ENCODE data around the gene AMER1.
"Not testable (repeated sequence)": the region's sequence is repeated elsewhere in the genome, so short reads cannot be mapped to it uniquely, and the experiment has no call there.

The AMER1 gene

DNA sequence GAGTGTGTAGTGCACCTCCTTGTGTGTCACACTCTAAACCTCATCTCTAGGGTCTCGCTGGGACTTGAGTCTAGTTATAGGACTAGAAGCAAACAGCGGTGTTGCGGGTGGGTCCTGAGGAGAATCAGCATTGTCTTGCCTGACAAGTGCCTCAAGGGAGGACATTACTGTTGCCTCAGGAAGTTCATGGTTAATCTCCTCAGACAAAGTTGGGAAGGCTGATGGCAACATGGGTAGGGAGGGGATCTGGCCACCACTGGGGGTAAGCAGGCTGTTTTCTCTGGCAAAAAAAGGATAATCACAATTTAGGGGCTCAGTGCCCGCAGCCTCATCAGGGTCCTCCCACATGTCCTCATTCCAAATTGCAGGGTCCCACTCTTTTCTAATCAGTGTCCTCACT is 12.5 kb upstream of the AMER1 start:
- Histone ChIP-seq H4K20me1 (ENCODE audit: insufficient read depth, low read length, poor library complexity, severe bottlenecking) (no peaks in the 10 kb centered on the region), H2AFZ (ENCODE audit: low read length) (no peak overlapping the region), H3K9me2 (replicated peaks; ENCODE audit: low read depth, low read length) (no peaks in the 10 kb centered on the region), H3K4me2 (ENCODE audit: low read depth, low read length, poor library complexity, severe bottlenecking) (no peak overlapping the region), H3K4me1 (ENCODE audit: insufficient read depth, low read length, poor library complexity, severe bottlenecking) (no peaks in the 10 kb centered on the region), H3F3A (ENCODE audit: low read depth) (no peaks in the 10 kb centered on the region), H3K79me2 (ENCODE audit: insufficient read depth, low read length) (no peaks in the 10 kb centered on the region), H3K36me3 (ENCODE audit: insufficient read depth, low read length) (no peaks in the 10 kb centered on the region), H3K4me3 (ENCODE audit: low read length, poor library complexity, severe bottlenecking) (no peak overlapping the region), H3K9ac (ENCODE audit: low read depth, low read length, poor library complexity, severe bottlenecking) (no peak overlapping the region), H3K9me3 (ENCODE audit: insufficient read depth, low read depth, low read length) (no peaks in the 10 kb centered on the region), H3K27me3 (ENCODE audit: insufficient read depth, low read length, poor library complexity, severe bottlenecking) (no peaks in the 10 kb centered on the region)
- TF ChIP-seq, protein P1, sequence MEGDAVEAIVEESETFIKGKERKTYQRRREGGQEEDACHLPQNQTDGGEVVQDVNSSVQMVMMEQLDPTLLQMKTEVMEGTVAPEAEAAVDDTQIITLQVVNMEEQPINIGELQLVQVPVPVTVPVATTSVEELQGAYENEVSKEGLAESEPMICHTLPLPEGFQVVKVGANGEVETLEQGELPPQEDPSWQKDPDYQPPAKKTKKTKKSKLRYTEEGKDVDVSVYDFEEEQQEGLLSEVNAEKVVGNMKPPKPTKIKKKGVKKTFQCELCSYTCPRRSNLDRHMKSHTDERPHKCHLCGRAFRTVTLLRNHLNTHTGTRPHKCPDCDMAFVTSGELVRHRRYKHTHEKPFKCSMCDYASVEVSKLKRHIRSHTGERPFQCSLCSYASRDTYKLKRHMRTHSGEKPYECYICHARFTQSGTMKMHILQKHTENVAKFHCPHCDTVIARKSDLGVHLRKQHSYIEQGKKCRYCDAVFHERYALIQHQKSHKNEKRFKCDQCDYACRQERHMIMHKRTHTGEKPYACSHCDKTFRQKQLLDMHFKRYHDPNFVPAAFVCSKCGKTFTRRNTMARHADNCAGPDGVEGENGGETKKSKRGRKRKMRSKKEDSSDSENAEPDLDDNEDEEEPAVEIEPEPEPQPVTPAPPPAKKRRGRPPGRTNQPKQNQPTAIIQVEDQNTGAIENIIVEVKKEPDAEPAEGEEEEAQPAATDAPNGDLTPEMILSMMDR (conservative IDR thresholded peaks at IDR 0.05; ENCODE audit: low read length) = no peak
- no peak for TF ChIP-seq EZH2phosphoT487 (IDR thresholded peaks at IDR 0.05; ENCODE audit: borderline replicate concordance)

DNA sequence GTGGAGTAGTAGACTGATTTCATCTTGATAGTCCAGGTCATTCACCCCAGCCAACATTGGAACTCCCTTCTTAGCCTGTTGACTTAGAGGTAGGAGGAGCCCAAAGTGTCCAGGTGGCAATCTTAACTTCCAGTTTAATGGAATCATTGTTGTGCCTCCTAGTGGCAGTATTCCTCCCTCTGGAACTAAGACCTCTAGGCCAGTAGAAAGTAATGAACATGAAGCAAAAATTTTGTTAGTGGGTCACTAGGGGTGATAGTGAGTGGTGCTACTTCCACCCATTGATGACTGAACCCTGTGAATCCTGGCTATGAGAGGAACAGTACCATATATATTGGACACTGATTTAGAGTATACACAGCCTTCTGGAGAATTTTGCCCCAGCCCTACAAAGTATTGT is 8.5 kb upstream of the AMER1 start:
- H3K27me3 ChIP-seq (ENCODE audit: insufficient read depth, low read length, poor library complexity, severe bottlenecking) = not testable (repeated sequence)

DNA sequence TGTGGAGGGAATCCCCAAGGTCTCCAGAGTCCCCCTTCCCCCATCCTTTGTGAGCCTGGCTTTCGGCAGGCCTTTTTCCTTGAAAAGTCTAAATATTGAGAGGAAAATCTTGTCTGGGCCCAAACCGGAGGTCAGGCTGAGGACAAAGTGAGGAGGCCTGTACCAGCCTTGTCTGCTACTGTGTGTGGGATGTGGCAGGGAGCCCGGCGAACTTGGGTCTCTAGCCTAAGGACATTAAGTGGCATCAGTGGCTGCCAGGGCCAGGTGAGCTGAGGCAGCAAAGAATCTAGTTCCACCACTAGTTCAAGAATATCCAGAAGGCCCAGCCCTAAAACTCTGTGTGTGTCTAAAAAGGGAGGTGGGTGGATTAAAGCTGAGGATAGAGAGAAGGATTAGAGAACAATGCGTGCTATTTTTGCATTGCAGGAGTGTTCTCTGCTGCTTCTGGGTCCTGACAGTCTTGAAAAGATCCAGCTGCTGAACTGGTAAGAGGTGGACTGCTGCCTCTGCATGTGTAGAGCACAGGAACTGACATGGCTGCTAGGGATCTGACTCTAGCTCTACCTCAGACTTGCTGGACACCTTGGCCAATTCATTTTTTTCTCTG is 1.2 kb upstream of the AMER1 start:
- H3K9me2 ChIP-seq (replicated peaks; ENCODE audit: low read depth, low read length) = no peaks in the 10 kb centered on the region
- peaks cover 14% of the 10 kb centered on the region for H3K79me2 ChIP-seq (ENCODE audit: insufficient read depth, low read length)
- H3K9me3 ChIP-seq (ENCODE audit: insufficient read depth, low read depth, low read length) = no peaks in the 10 kb centered on the region
- peak overlapping the region; percentile 84 for H3K4me3 ChIP-seq (ENCODE audit: low read length, poor library complexity, severe bottlenecking)
- peak overlapping the region; percentile 88 for H3K4me2 ChIP-seq (ENCODE audit: low read depth, low read length, poor library complexity, severe bottlenecking)
- H4K20me1 ChIP-seq (ENCODE audit: insufficient read depth, low read length, poor library complexity, severe bottlenecking) = no peaks in the 10 kb centered on the region
- peak overlapping the region; percentile 95 for H3K9ac ChIP-seq (ENCODE audit: low read depth, low read length, poor library complexity, severe bottlenecking)
- peaks cover 3% of the 10 kb centered on the region; the same call in 1 of the 2 replicates for H3F3A ChIP-seq (ENCODE audit: low read depth)
- peak overlapping the region; percentile 84 for H2AFZ ChIP-seq (ENCODE audit: low read length)
- H3K36me3 ChIP-seq (ENCODE audit: insufficient read depth, low read length) = no peaks in the 10 kb centered on the region
- H3K4me1 ChIP-seq (ENCODE audit: insufficient read depth, low read length, poor library complexity, severe bottlenecking) = peaks cover 21% of the 10 kb centered on the region
- H3K27me3 ChIP-seq (ENCODE audit: insufficient read depth, low read length, poor library complexity, severe bottlenecking) = no peaks in the 10 kb centered on the region
- TF ChIP-seq, protein P1 (conservative IDR thresholded peaks at IDR 0.05; ENCODE audit: low read length) = no peak
- TF ChIP-seq EZH2phosphoT487 (IDR thresholded peaks at IDR 0.05; ENCODE audit: borderline replicate concordance) = no peak

More for the DNA sequence above, 8.5 kb upstream of the AMER1 start:
- not testable (repeated sequence) for H3K9me2 ChIP-seq (replicated peaks; ENCODE audit: low read depth, low read length); H3K9ac ChIP-seq (ENCODE audit: low read depth, low read length, poor library complexity, severe bottlenecking); H3K4me2 ChIP-seq (ENCODE audit: low read depth, low read length, poor library complexity, severe bottlenecking); H3K4me1 ChIP-seq (ENCODE audit: insufficient read depth, low read length, poor library complexity, severe bottlenecking); H3F3A ChIP-seq (ENCODE audit: low read depth); H3K79me2 ChIP-seq (ENCODE audit: insufficient read depth, low read length); H3K9me3 ChIP-seq (ENCODE audit: insufficient read depth, low read depth, low read length); H4K20me1 ChIP-seq (ENCODE audit: insufficient read depth, low read length, poor library complexity, severe bottlenecking); H2AFZ ChIP-seq (ENCODE audit: low read length); H3K4me3 ChIP-seq (ENCODE audit: low read length, poor library complexity, severe bottlenecking); H3K36me3 ChIP-seq (ENCODE audit: insufficient read depth, low read length)

Data from Loucy (cell line).